Activated T-cell treated with anti-CD3 and anti-CD28 coated beads for 4 hours (primary cell): Measurements from ENCODE around the gene LRP1.

Experiments
- DNase-seq: peaks from one replicate; pipeline ENCODE4 v3.0.0-alpha.2; 2020

LRP1 gene

DNA sequence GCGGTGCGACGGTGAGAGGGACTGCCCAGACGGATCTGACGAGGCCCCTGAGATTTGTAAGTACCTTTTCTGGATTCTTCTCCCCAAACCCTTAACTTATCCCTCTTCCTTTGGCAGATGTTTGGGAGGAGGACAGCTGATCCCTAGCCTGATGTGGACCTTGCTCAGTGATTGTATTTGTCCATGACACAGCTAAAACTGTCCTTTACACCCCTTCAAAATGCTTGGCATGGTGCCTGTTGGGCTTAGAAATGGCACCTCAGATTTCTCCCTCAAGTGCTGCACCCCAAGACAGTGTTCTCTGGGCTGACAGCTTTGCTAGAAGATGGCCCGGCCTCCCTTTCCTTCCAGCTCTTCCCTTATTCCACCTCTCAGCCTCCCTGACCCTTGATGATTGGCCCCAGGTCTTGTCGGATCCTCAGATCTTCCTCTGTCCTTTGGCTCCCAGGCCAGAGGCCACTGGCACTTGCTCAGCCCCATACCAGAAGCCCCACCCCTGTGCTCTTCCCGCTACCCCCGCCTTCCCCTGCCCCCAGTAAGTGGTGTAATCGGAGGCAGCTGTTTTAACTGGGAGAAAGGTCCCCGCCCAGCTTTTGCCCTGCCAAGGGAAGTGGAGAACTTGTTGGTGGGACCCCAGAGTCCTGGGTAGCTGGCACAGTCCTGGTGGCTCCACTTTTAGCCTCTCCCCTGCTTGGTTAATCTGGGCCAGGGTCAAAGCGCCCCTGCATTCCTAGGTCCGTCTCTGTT lies 10.4 kb downstream of the LRP1 start:
- DNase-seq = no peak

DNA sequence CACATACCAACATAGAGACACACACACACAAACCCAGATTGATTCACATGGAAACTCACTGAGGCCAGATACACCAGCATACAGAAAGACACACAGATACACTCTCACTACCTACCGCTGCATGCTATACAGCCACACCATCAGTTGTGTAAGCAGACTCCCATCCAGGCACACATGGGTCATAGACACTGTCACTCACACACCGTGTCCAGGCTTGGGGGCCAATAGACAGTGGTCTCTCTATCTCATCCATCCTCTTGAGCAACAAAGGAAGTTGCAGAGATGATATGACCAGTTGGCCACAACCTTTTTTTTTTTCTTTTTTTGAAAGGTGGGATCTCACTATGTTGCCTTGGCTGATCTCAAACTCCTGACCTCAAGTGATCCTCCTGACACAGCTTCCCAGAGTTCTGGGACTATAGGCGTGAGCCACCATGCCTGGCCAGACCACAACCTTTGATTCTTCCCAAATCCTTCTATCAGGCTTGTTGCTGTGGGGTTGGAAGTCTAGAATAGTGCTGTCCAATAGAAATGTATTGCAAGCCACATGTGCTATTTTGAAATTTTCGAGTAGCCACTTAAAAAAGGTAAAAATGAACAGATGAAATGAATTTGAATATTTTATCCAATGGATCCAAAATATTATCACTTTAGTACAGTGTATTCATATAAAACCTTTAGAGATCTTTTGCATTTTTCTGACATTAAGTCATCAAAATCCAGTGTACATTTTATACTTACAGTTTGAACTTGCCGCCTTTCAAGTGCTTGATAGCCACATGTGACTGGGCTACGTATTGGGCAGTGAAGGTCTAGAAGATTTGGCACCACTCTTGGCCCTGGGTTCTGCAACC lies 11.7 kb downstream of the LRP1 start:
- DNase-seq = no peak

DNA sequence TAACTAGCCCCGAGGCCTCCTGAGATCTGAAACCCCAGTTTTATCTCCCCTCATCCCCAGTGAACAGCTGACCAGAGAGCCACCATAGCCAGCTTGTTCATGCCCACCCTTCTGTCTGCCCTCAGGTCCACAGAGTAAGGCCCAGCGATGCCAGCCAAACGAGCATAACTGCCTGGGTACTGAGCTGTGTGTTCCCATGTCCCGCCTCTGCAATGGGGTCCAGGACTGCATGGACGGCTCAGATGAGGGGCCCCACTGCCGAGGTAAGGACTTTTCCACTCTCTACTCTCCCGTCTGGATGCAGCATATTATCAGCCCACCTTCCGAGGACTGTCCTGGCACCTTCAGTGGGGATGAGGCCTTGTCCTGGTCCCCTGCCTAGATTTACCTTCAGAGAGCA lies 13.0 kb downstream of the LRP1 start:
- DNase-seq = no peak

DNA sequence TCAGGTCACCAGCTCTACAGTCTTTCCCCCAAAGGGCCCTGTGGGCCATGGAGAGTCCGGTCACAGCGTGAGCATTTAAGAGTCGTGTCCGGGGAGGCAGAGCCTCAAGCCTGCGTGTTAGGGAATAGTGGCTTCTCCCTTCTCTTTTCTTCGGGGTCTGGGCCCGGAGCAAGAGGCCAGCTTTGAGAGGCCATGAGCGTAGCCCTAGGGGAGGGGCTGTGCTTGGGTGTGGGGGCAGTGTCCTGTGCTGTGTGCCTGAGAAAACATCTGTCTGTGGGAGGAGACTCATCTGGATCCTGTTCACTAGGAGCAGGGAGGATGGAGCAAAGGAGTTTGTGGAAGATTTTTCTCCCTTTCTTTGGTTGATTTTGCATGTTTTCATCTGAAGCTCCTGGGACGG lies 13.8 kb downstream of the LRP1 start:
- no peak for DNase-seq

DNA sequence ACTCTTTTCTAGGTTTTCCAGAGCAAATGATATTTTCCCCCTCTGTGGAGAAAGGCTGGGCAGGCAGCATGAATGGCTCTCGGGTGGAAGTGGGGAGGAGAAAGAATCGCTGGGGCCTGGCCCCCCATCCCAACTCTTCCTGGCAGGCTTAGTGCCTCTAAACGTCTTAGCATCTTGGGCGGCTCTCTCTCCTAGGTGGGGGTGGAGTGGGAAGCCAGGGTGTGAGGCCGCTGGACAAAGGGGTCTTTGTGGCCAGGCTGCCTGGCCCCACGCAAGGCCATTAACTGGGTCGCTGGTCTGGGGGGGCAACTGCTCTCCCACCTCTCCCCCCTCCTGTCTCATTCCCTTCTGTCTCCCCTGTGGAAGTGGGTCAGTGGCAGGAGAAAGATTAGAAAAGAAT lies 14.4 kb downstream of the LRP1 start:
- DNase-seq = no peak

DNA sequence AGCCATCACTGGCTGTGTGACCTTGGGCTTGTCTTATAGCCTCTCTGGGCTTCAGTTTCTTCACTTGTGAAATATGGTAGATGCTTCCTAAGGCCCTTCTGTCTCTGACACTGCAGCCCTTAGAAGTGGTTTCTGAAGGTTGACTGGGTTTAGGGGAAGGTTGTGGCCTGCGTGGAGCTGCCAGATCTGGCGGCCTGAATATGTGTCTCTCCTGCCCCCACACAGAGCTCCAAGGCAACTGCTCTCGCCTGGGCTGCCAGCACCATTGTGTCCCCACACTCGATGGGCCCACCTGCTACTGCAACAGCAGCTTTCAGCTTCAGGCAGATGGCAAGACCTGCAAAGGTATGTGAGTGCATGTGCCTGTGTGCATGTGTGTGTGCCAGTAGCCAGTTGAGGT lies 15.2 kb downstream of the LRP1 start:
- DNase-seq = no peak

DNA sequence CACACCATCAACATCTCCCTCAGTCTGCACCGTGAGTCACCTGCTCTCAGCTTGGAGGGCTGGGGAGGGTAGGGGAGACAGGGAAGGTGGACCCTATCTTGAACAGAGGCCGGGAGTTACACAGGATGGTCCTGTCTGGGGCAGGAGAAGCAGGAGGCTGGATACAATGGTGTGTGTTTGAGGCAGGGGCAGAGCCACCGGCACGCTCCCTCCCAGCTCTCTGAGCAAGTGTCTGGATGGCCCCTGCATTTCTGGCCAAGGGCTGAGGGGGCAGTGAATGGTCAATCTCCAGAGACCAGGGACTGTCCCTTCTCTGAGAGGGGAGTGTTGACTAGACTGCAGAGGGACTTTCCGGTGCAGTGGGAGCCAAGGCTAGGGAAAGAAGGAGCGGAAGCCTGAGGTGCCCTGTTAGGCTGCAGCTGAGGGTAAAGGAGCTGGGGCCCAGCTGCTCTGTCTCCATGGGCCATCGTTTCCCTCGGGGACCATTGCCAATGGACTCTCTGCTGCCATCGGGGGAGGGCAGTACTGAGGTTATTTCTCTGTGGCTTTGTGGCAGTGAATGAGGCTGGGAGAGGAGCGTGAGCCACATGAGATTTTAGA lies 17.3 kb downstream of the LRP1 start:
- no peak for DNase-seq

DNA sequence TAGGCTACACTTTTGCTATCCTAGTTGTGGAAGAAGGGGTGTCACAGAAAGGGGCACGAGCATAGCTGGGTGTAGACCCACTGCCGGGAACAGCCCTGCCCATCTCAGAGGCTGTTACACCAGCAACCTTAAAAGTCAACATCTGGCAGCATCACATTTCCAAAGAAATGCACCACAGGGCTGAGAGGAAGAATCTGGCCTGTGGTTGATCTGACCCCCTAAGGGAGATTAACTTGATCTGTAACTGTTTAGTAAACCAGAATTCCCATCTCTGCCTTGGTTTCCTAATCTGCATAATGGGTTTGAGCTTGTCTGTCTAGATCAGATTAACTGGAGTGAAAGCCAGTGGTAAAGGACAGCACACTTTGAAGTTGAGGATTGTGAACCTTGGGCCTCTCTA lies 17.8 kb downstream of the LRP1 start:
- no peak for DNase-seq

DNA sequence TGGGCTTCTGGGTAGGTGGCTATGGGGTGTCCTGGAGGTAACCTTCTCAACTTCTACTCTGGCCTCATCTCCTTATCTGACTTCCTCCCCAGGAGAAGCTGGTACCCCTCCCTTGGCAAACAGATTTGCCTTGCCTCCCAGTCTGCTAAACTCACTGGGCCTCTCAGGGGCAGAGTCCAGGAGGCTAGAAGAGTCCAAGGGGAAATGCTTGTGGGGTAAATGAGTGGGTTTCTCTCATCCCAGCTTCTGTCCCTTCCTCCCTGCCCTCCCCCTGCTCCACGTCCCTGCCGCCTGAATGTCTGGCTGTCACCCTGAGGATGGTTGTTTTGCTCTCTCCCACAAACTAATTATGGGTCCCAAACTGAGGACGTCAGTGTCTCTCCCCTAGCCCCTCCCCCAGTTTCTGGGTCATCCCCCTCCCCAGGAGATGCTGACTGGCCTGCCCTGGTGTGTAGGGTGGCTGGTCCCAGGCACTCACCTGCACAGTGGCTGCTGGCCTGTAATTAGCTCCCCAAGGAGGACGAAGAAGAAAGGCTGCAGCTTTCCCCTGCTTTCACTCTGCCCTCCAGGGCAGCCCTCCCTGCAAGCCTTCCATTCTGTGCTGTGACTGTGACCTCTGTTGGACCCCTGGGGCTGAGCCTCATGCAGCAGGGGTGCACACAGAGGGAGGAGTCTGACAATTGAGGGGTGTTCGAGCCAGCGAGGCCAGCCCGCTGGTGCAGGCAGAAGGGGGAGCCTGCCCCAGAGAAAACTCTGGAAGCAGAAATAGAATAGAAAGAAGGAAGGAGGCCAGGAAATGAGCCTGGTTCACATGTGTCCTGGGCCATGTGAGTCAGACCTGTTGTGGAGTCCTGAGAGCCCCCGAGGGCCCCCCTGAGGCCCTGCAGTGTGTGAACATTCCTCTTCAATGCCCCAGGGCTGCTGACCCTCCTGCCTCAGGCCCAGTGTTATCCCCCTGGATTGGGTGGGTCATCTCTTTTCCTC lies 19.0 kb downstream of the LRP1 start, which contains the start of gene LRP1-AS:
Gene LRP1-AS, minus strand, starts transcription at position 659 of the 984 bp plus-strand sequence.
- no peak for DNase-seq

DNA sequence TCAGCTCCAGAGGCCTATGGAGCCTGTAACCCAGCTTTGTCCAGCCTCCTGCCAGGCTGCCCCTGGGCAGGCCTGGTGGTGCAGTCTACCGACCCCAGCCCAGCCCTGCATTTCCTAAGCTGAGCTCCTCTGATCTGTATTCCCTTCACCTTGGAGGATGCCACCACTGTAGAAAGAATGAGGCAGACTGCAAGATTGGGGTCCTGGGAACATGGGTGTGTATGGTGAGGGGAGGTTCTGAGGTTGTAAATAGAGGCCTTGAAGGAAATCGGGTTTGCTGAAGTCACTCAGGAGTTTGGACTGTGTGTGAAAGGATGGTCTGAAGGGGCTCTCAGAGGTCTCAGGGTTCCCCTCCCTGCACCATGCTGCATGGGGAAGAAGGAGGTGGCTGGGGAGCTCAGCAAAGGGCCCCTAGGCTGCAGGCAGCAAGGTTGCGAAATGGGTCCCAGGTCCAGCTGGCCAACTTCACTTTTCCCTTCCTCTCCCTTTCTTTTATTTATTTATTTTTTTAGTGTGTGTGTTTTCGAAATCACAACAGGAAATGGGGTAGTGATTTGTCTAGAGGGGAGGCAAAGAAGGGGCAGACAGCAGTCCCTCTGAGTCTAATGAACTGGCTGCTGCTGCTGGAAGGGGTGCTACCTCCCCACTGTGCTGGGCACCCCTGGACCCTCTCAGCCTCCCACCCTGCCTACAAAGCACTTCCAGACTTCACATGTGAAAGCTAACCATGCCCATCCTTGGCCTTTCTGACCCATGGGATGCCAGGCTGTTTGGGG lies 20.4 kb downstream of the LRP1 start:
- no peak for DNase-seq

DNA sequence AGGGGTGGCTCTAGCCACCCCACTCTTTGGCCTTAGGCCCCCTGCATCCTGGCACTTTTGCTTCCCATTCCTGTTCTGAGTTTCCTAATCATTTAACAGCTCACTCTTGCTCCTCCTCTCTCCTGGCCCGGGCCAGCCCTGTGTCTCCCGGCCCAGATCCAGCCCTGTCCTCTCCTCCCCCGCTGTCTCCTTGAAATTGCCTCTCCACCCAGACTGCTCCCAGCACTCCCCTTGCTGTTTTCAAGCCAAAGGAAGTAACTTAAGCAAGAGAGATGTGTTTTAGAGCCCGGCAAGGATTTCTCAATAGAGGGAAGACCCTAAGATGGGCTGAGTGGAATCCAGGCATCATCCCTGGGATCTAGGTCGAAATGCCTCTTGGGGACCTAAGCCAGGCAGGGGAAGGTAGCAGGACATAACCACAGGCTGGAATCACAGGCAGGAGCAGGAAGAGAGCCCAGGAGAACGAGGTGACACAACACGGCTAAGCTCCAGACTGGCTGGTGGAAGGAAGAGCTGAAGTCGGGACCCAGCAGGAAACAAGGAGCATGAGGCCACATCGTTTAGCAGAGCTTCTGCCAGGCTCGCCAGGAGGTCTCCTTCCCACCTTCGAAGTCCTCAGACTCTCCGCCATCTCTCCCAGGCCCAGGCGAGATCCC lies 21.1 kb downstream of the LRP1 start:
- DNase-seq = no peak

DNA sequence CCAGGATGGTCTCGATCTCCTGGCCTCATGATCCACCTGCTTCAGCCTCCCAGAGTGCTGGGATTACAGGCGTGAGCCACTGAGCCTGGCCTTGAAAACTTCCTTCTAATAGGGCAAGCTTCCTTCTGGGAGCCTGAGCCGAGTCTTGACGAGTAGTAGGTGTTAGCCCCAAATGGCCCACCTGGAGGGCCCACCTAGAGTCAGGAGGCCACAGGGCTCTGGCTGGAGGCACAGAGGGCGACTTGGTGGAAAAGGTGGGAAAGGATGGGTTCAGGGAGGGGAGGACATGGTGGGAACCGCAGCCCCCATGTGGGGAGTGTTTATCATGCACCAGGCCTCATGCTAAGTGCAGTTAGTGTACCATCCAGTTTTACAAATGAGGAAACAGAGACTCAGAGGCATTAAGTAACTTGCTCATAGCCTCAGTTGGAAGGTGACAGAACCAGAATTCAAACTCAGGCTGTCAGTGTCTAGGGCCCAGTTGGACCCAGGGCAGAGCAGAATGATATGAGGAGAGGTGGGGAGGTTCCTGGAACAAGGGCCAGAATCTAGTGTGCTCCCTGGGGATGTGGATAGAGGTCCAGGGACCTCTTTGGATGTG lies 22.2 kb downstream of the LRP1 start:
- DNase-seq = no peak

DNA sequence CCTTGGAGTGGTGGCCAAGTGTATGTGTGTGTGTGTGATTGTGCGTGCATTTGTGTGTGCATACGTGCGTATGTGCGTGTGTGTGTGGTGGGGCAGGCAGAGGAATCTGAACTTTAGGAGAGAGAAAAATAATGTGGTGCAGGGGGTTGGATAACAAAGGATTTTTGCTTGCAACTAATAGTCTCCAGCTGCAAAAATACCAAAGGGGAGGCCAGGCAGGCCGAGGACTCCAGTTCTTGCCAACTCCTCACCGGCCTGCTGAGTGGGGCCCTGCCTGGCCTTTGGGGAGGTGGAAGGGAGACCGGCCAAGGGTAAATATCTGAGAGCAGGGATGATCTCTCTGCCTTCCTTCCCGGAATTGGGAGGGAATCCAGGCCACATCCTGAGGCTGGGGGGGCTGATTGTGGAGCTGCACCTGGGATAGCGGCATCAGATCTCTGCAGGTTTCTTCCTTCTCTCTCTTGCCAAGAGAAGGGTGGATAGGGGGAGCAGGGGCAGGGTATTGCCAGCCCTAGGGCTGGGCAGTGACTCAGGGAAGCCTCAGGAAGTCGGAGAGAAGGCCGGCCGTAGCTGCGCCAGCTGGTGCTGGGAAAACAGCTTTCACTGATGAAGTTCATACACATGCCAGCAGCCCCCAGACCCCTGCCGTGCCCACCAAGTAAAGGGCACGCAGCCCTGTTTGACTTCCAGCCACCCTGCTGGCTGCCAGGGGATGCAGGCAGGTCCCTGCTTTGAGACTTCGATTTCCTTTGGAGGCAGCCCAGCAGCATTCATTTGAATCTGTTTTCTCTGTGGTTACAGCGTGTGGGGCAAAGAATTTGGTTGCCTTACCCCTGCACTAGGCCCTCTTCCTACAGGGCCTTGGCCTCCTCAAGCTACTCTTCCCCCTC lies 23.7 kb downstream of the LRP1 start:
- DNase-seq = no peak

DNA sequence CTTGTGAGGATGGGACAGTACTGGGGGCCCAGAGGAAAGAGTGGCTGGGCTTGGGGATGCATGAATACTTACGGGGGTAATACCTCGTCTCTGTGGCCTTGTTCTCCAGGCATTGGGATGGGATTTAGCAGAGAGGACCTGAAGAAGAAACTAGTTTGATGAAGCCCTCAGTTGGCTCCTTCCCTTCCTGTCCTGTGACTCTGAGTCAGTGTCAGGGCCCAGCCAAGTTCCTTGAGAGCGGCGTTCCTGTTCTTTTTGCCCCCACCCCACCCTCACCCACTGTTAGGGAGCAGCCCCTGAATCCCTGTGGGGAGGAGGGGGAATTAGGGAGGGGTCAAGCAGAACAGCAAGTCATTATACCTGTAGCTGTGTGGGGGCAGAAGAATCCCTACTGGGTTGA lies 24.4 kb downstream of the LRP1 start:
- no peak for DNase-seq

DNA sequence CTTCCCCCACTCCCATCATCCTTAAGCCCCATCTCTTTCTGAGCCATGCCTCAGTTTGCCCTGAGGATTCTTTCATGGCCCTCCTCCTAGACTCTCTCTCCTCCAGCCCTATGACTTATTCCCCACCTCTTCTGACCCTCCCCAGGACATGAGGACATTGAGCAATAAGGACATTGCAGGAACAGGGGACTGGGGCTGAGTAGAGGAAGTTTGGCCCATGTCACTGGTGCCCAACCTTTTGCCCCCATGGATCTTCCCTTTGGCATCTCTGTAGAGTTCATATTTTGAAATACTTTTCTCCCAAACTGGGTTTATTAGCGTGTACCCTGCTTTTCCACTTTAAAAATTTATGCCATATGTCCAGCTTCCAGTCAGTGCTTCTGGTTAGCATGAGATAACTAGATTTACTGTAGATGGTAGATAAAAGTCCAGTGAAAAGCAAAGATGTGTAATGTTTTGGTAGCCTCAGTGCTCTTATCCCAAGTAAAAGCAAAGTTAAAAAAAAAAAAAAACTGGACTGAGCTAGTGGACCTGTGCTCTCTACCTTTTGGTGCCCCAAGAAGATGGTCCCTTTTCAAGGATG lies 25.2 kb downstream of the LRP1 start:
- DNase-seq = no peak

DNA sequence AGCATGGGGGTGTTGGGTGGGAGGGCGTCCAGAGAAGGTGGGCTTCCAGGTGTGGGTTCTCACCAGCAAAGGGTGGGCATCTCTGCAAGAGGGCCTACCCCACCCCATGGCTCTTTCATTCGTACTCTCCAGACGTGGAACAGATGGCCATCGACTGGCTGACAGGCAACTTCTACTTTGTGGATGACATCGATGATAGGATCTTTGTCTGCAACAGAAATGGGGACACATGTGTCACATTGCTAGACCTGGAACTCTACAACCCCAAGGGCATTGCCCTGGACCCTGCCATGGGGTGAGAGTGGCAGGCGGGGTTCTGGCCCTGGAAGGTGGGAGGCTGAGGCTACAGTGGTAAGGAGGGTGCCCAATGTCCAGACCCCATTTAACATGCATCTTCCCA lies 25.8 kb downstream of the LRP1 start:
- DNase-seq = no peak

DNA sequence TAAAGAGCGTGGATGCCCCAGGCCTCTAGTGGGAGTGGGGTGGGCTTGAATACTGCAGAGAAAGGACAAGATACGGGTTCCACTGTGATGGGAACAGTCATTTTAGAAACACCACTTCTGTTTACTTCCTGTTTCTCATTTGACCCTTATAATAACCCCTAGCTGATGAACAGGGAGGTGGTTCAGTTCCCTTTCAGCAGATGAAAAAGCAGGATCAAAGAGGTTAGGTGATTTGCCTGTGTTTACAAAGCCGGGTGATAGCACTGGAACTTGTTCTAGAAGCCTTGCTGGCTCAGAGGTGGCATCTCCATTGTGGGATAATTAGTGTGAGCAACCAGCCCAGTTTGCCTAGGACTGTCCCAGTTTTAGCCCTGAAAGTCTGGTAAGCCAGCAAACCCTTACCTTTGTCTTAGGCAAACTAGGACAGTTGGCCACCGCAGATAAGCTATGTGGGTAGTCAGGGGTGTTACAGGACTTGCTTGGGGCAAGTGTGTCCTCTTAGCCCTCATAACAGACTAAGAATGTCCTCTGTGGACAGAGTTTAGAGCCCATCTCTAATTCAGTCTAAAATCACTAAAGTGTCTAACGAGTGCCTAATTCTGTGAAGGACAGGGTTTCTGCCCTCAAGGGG lies 26.6 kb downstream of the LRP1 start:
- no peak for DNase-seq

DNA sequence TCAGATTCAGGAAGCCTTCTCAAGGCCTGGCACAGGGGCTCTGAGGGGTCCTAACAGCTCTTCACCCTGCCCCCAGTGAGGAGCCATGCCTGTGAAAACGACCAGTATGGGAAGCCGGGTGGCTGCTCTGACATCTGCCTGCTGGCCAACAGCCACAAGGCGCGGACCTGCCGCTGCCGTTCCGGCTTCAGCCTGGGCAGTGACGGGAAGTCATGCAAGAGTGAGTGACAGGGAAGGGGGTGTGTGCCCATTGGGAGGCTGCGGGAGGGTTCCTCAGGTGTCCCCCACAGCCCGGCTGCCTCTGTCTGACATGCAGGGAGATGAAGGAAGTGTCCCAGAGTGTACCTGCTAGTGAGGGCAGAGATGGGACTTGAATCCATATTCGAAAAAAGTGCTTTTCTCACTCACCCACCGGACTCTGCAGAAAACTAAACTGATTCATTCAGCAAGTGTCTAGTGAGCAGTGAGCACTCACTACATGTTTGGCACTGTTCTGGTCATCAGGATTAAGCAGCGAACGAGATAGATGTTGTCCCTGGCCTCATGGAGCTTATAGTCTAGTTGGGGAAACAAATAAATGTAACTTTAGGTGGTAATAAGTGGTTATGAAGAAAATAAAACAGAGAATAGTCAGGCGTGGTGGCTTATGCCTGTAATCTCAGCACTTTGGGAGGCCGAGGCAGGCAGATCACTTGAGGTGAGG lies 28.6 kb downstream of the LRP1 start:
- DNase-seq = no peak
